Hematopoietic multipotent progenitor cell treated with erythropoietin and hydrocortisone succinate and interleukin-3 and kit ligand, for 8 days (in vitro differentiated cells): ENCODE results near the gene DHRS13.
"Not testable (repeated sequence)": the region's sequence is repeated elsewhere in the genome, so short reads cannot be mapped to it uniquely, and the experiment has no call there.

ENCODE experiments used
- DNase-seq: peaks from one replicate; pipeline ENCODE4 v3.0.0-alpha.2; 2015

Gene DHRS13

GRCh38 chr17:28901866-28902818, 737 bp downstream of the DHRS13 start:
- peak; percentile 62 for DNase-seq

- DNase-seq, result peak; percentile 22
Observed at GRCh38 chr17:28900986-28901726, 1.7 kb downstream of the DHRS13 start.

DNA sequence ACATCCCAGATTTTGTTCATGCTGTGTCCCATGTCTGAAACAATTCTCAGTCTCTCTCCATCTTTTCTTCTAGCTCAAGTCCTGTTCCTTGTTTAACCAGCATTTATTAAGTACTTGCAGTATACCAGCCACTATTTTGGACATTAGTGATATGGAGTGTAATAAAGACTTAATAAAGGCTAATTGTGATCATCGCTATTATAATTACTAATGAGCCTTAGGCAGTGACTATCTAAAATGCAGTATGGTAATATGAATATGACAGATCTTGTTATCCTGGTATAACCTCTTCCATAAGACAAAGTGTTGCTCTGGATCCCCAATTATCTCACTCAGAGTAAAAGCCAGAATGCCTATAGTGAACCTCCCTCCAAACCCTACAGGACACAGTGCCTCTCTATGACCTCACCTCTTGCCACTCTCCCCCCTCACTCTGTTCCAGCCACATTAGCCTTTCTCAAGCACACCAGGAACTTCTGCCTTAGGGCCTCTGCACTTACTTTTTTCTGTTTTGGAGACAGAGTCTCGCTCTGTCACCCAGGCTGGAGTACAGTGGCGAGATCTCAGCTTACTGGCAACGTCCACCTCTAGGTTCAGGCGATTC, 3.6 kb downstream of the DHRS13 start:
- DNase-seq, result peak; percentile 48

- DNase-seq, result no peak
Observed at GRCh38 chr17:28898527-28898955, 4.3 kb downstream of the DHRS13 start.

DNA sequence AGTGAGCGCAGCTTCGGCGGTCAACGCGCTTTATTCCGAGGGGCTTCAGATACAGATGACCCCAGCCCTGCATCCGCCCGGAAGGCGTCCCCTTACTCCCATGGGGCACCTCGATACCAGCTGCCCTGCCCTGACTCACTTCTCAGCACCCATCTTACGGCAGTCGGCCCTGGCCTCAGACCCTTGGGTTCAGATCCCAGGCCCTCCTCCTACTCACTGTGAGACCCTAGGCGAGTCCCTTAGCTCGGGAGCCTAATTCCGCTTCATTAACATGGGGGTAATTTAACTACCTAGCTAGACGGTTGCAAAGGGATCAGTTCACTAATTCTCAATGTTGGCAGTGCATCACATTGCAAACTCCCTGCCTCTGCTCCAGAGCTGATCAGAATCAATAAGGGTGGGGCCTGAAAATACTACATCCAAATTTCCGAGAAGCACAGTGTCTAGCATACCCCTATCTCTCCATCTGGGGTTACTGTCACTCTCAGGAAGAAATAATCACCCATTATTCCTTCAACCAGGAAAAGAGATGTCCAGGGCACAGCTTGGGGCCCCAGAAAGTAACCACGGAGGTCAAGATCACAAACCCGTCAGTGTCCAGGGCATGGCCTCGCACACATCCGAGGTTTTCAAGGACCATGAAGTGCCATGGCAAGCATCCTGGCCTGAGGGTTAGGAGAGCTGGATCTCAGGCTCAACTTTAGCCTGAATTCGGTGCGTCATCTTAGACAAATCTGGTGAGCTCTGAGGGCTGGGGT, 4.9 kb downstream of the DHRS13 start:
- DNase-seq, result peak; percentile 70

GRCh38 chr17:28896884-28897768, 5.8 kb downstream of the DHRS13 start, which contains the start of gene FLOT2:
FLOT2 (minus strand) TSS chr17:28897733; CDS start chr17:28897574, 159 bp downstream.
- peak; percentile 62 for DNase-seq

DNA sequence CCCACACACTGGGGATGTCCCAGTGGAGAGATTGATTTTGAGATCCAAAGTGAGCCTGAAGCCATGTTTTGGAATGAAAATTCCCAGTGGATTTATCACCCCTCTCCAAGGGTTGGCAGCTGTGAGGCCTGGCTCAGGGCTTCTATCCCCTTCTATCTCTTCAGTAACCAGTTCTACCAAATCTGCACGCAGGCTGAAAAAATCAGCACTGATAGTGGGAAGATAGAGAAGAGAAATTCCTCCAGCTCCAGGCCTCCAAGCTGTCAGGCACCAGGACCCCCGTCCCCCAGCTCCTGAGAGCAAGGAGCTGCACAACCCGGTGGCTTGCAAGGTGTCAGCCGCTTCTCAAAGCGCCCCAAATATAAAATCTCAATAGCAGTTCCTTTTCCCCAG, 6.4 kb downstream of the DHRS13 start:
- DNase-seq, result peak; percentile 36

DNA sequence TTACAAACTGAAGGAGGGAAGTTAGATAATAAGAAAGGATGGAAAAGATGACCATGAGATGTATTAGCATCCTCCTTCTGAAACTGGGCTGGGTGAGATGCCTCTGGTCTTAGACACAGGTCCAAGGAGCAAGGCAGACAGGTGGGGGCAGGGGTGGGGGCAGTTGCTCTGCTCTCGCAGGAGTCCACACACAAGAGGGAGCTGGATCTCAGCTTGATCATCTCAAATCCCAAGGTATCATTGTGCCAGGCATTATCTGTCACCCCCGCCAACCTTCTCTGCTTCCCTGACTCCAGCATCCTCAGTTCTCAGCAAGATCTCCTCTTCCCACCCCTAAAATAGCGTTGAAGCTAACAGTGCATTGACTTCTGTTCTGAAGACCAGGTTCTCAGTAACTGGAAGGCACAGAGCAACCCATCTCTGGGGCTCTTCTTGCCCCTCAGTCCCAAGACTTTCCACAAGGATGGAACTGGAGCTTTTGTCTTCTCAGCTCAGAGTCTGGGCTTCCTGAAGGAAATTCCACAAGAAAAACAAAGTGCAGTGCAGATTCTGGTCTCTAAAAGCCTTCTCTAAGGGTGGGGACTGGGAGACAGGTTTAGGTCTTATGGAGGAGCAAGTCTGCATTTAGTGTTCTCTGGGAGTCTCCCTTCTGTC, 7.0 kb downstream of the DHRS13 start:
- no peak for DNase-seq

DNA sequence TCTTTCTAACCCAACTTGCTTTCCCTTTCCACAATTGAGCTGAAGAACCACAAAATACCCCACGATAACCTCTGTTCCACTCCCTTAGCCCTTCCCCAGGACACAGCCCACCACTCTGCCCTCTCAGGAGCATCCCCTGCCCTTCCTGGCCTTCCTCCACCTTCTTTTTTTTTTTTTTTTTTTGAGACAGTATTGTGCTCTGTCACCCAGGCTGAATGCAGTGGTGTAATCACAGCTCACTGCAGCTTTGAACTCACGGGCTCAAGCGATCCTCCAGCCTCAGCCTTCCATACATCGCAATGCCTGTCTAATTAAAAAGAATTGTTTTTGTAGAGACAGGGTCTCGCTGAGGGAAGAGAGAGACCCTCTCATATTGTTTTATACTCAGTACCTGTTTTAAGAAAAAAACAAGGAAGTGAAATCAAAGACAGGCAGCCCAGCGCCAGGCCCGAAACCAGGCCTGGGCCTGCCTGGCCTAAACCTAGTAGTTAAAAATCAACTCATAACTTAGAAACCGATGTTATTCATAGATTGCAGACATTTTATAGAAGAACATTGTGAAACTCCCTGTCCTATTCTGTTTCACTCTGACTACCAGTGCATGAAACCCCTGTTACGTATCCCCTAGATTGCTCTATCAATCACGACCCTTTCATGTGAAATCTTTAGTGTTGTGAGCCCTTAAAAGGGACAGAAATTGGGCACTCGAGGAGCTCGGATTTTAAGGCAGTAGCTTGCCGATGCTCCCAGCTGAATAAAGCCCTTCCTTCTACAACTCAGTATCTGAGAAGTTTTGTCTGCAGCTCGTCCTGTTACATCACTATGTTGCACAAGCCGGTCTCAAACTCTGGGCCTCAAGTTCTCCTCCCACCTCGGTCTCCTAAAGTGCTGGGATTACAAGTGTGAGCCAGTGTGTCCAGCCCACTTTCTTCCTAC, 9.4 kb downstream of the DHRS13 start:
- DNase-seq, result not testable (repeated sequence)

DNA sequence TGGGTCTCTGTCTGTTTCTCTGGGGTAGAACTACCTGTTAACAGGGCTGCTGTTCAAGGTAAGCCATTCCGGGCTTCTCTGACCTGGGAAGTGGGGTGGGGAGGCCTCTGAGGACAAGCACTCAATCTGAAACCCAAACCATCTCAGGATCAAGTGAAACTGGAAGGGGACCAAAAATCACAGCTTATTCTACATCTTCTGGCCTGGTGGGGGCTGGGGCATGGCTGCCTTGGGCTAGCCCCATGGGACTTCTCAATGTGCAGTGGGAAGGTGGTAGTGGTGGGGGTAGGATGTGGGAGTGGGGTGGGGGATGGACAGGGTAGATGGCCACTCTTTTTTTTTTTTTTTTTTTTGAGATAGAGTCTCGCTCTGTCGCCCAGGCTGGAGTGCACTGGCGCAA, 10.9 kb downstream of the DHRS13 start:
- DNase-seq, result no peak

- no peak for DNase-seq
Observed at GRCh38 chr17:28891201-28891600, 11.7 kb downstream of the DHRS13 start.

GRCh38 chr17:28889996-28890395, 12.9 kb downstream of the DHRS13 start:
- DNase-seq, result no peak

DNA sequence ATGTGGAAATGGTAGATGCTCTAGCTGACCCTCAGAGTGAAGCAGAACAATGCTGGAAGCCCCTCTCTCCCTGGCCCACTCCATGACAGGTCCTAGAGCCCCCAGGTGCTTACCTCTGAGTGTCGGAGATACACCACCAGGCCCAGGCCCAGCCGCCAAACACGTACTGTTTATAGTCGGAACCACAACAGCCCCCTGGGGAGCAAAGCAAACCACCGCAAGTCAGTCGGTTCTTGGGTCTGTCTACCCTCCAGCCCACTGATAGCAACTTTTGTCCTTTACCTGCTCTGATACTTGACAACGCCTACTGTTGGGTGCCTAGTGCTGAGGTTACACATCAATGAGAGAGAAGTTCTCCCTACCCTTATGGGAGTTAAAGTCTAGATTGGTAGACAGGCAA, 14.0 kb downstream of the DHRS13 start:
- DNase-seq, result no peak

GRCh38 chr17:28887871-28888471, 14.9 kb downstream of the DHRS13 start:
- no peak for DNase-seq

- DNase-seq, result no peak
Observed at GRCh38 chr17:28885951-28886350, 16.9 kb downstream of the DHRS13 start.

GRCh38 chr17:28885363-28885762, 17.5 kb downstream of the DHRS13 start:
- no peak for DNase-seq

DNA sequence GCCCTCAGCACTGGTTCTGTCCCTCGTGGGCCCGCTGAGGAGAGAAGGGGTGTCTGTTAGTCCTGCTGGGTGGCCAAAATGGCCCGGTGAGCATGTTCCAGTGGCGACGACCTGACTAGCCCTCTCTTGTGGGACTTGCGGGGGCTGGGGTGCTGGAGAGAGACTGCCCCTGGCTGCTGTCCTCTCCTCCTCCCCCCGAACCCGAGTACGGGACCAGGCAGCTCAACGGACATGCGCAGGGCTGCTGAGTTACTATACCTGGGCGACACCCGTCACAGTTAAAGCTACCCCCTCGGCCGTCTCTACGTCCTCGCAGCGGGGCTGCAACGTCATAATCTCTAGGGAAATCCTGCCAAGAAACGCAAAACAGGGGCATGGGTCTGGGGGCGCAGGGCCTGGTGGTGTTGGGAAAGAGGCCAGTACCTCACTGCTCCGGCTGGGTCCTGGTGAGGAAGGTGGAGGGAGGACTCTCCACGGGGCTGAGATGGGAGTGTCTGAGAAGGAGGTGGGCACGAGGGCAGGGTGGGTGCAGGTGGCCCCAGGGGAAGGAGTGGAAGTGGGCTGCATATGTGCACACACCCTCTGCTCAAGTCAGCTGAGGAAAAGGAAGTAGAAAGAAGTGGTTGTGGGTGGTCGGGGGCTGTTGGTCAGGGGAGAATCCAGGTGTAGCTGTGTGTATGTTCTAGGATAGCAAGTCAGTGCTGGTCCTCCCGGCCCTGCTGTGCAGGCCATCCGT, 18.7 kb downstream of the DHRS13 start:
- no peak for DNase-seq

- no peak for DNase-seq
Observed at GRCh38 chr17:28882154-28882895, 20.6 kb downstream of the DHRS13 start.
